ENCODE results near the gene PPWD1.
A peak's percentile ranks its signal among the peaks of the same experiment; 100 is the strongest.

PPWD1 gene

GRCh38 chr5:65624025-65624570, 61.0 kb downstream of the PPWD1 start, which contains the start of gene TRIM23:
TSS of gene TRIM23 (minus strand) at chr5:65624333. CDS start at chr5:65624274, 59 bp downstream.
- DNase-seq, result peak; percentile 97

GRCh38 chr5:65624571-65625555, 61.8 kb downstream of the PPWD1 start, which contains the start of the genes SHLD3 and TRAPPC13:
TSS of gene SHLD3 (plus strand) at chr5:65625027. CDS start at chr5:65629588, 4,561 bp downstream.
TSS of gene TRAPPC13 (plus strand) at chr5:65625027. CDS start at chr5:65625061, 34 bp downstream.
- DNase-seq, result peak; percentile 96

- peak; percentile 19 for DNase-seq
Observed at GRCh38 chr5:65625743-65626142, 62.6 kb downstream of the PPWD1 start.

GRCh38 chr5:65630981-65631380, 67.9 kb downstream of the PPWD1 start:
- no peak for DNase-seq

Data from hematopoietic multipotent progenitor cell treated with erythropoietin and hydrocortisone succinate and interleukin-3 and kit ligand, for 4 days (in vitro differentiated cells).